Right ventricle myocardium superior (tissue), 1 donor: Measurements from ENCODE around the gene RTN4RL1. TPM values are rescaled to one million over a fixed set of nuclear protein-coding genes. Genes with fewer than 3 reads are reported as not detected.
"Not testable (repeated sequence)": the region's sequence is repeated elsewhere in the genome, so short reads cannot be mapped to it uniquely, and the experiment has no call there.

Source experiments
- ATAC-seq: fragments of 200-7000 bp; cut with Tn5 transposase; one replicate; pipeline ENCODE4 v1.9.1; 2020; ENCODE audit warnings: mild to moderate bottlenecking; ENCODE audit not compliant: poor library complexity
- DNase-seq: peaks from one replicate; pipeline ENCODE4 v3.0.0-alpha.2; 2020
- intact Hi-C: fragments of 100-400 bp; cut with DNase I; formaldehyde crosslinking; loops from one replicate; pipeline ENCODE4 v1.11.2; 2022
- microRNA-seq: library from miRNA; unstranded; fragments of <30 nt; microRNA quantifications from one replicate; pipeline ENCODE4 v1.2.0, GENCODE V29; 2020
- total RNA-seq: library from RNA; stranded (reverse); fragmentation: NEBNext Ultra II Directional; extraction: Animal tissue kit (Norgen Biotek cat#: 25700); gene quantifications from one replicate; pipeline ENCODE4 v1.2.1, GENCODE V29; 2021
- donor health status: DM: no; HTN: yes; CAD: no; lungs with severe emphysema.

Gene RTN4RL1
- total RNA-seq, 1 donor from 2014 or later = 3.4 TPM

- DNase-seq = no peak
- no peak for ATAC-seq
- intact Hi-C loops = no loop called here
These were observed 126.8 kb downstream of the RTN4RL1 start for GRCh38 chr17:1898332-1898731.

GRCh38 chr17:1897105-1897656 is 128.0 kb downstream of the RTN4RL1 start:
- ATAC-seq (no peak), DNase-seq (no peak)
- intact Hi-C loops = no loop called here

GRCh38 chr17:1896243-1897104 is 128.7 kb downstream of the RTN4RL1 start:
- DNase-seq (no peak), ATAC-seq (no peak)
- intact Hi-C loops = no loop called here

GRCh38 chr17:1895479-1895878 is 129.7 kb downstream of the RTN4RL1 start:
- ATAC-seq, intact Hi-C loops, DNase-seq: not testable (repeated sequence)

GRCh38 chr17:1894753-1895339 is 130.3 kb downstream of the RTN4RL1 start:
- ATAC-seq (no peak), DNase-seq (no peak)
- intact Hi-C loops = no loop called here

- intact Hi-C loops = no loop called here
These were observed 134.2 kb downstream of the RTN4RL1 start for GRCh38 chr17:1890758-1891450.

GRCh38 chr17:1888741-1889140 is 136.4 kb downstream of the RTN4RL1 start:
- peak; percentile 70 for ATAC-seq
- intact Hi-C loops = no loop called here
- DNase-seq = no peak

More at GRCh38 chr17:1890758-1891450, 134.2 kb downstream of the RTN4RL1 start:
- no peak for DNase-seq
- no peak for ATAC-seq

Small RNAs within 50 kb of the gene (microRNA-seq; reads per million reads assigned to microRNA genes)
- 257 reads per million, percentile 66 among the genes with 10 or more reads in this experiment for gene MIR132
- gene MIR212 = 7.1 reads per million, percentile 20 among the genes with 10 or more reads in this experiment

Other genes with a start within 250 kb of the RTN4RL1 start
- gene SMYD4, start 195.4 kb downstream of the RTN4RL1 start, total RNA-seq = 8.6 TPM
- gene RPA1, start 195.3 kb downstream of the RTN4RL1 start, total RNA-seq = 54.0 TPM
- 26.8 TPM for gene DPH1, start 4.8 kb upstream of the RTN4RL1 start, total RNA-seq
- 13.7 TPM for gene OVCA2, start 16.7 kb upstream of the RTN4RL1 start, total RNA-seq
- 19.3 TPM for gene HIC1, start 29.8 kb upstream of the RTN4RL1 start, total RNA-seq